A549 (cell line): ENCODE results near the gene TECR. TPM values are rescaled to one million over a fixed set of nuclear protein-coding genes. Genes with fewer than 3 reads are reported as not detected.

ENCODE experiments used
- ATAC-seq, 2 experiments: fragments of 200-7000 bp in 1 of 2; fragments of >200 bp in 1 of 2; cut with Nextera tagmentation in 1 of 2; cut with Tn5 transposase in 1 of 2; 3 replicates each; pipeline versions ENCODE4 v1.8.0 to v1.9.1; 2018 to 2020; ENCODE audit warnings: mild to moderate bottlenecking in 1 of 2, moderate library complexity in 1 of 2
- CTCF ChIA-PET: fragments of 300-600 bp; sonication (Branson Sonifier 250); formaldehyde crosslinking; extraction: SDS; loops from one replicate; lab custom pipeline; 2021; ENCODE audit warnings: antibody characterized with exemption, inconsistent platforms; lab: Yijun Ruan, JAX
- POLR2A ChIA-PET: fragments of 350-600 bp; formaldehyde crosslinking; extraction: SDS; loops from one replicate; lab custom pipeline; 2021; ENCODE audit warnings: antibody characterized with exemption, inconsistent platforms; lab: Yijun Ruan, JAX
- DNase-seq, 2 experiments: peaks; one replicate each; pipeline versions ENCODE4 v3.0.0 to v3.0.0-alpha.2; 2011 to 2016; ENCODE audit warnings: low read depth in 1 of 2, low spot score in 1 of 2
- FAIRE-seq: peaks from 2 replicates; lab custom pipeline; 2011; peaks lifted over from hg19 to GRCh38; lab: Jason Lieb, UNC
- H3K27ac ChIP-seq, 2 experiments: fragments of >200 bp; sonication (Bioruptor Twin); formaldehyde crosslinking; 3 replicates each; pipeline ENCODE4 v1.5.1; 2016 to 2017
- H3K4me1 ChIP-seq: fragments of >200 bp; sonication (Bioruptor Twin); formaldehyde crosslinking; 3 replicates; pipeline ENCODE4 v1.6.1; 2016
- H3K4me2 ChIP-seq: fragments of >200 bp; sonication (Bioruptor Twin); formaldehyde crosslinking; 3 replicates; pipeline ENCODE4 v1.6.1; 2016
- H3K4me3 ChIP-seq: fragments of >200 bp; sonication (Bioruptor Twin); formaldehyde crosslinking; 3 replicates; pipeline ENCODE4 v1.5.1; 2016
- H3K9me3 ChIP-seq: fragments of >200 bp; sonication (Bioruptor Twin); formaldehyde crosslinking; 3 replicates; pipeline ENCODE4 v1.6.1; 2016
- BHLHE40 ChIP-seq: IDR thresholded peaks from 2 replicates; pipeline ENCODE4 v1.6.1; 2012; ENCODE audit warnings: low read depth, low read length, inconsistent platforms
- CBX8 ChIP-seq: fragments of 200-600 bp; sonication (generic); IDR thresholded peaks from 2 replicates; pipeline ENCODE4 v1.6.1; 2016
- CEBPB ChIP-seq, 2 experiments: fragments of >200 bp in 1 of 2; sonication (Bioruptor Twin) in 1 of 2; formaldehyde crosslinking in 1 of 2; IDR thresholded peaks; 2 replicates each; pipeline ENCODE4 v1.6.1; 2012 to 2016
- CHD2 ChIP-seq: fragments of 150-350 bp; IDR thresholded peaks from 2 replicates; pipeline ENCODE4 v1.6.1; 2014; ENCODE audit warnings: low read length; ENCODE audit not compliant: partially characterized antibody
- EP300 ChIP-seq, 2 experiments: fragments of >200 bp; sonication (Bioruptor Twin); formaldehyde crosslinking; IDR thresholded peaks; 2 replicates in 1 of 2; 3 replicates in 1 of 2; pipeline ENCODE4 v1.6.1; 2016 to 2017
- ESRRA ChIP-seq: fragments of 150-350 bp; IDR thresholded peaks from 2 replicates; pipeline ENCODE4 v1.6.1; 2014; ENCODE audit warnings: mild to moderate bottlenecking, low read length, borderline replicate concordance
- FOSB ChIP-seq: fragments of 250-450 bp; sonication (Bioruptor Pico); IDR thresholded peaks from 2 replicates; pipeline ENCODE4 v1.5.0; 2020; ENCODE audit warnings: mild to moderate bottlenecking, moderate library complexity
- GATA3 ChIP-seq: IDR thresholded peaks from 2 replicates; pipeline ENCODE4 v1.6.1; 2012; ENCODE audit warnings: borderline replicate concordance
- HDAC2 ChIP-seq: fragments of 200-600 bp; sonication (generic); IDR thresholded peaks from 2 replicates; pipeline ENCODE4 v1.6.1; 2016
- HOXB13 ChIP-seq: fragments of 250-450 bp; sonication (Bioruptor Pico); IDR thresholded peaks from 2 replicates; pipeline ENCODE4 v1.5.0; 2020; ENCODE audit warnings: low read depth, mild to moderate bottlenecking, moderate library complexity
- HOXB5 ChIP-seq: fragments of 250-450 bp; sonication (Bioruptor Pico); IDR thresholded peaks from 2 replicates; pipeline ENCODE4 v1.5.0; 2020; ENCODE audit warnings: mild to moderate bottlenecking, moderate library complexity
- JUN ChIP-seq, 2 experiments: fragments of >200 bp; sonication (Bioruptor Twin); formaldehyde crosslinking; IDR thresholded peaks; 2 replicates in 1 of 2; 3 replicates in 1 of 2; pipeline ENCODE4 v1.6.1; 2016 to 2017
- JUNB ChIP-seq: fragments of >200 bp; sonication (Bioruptor Twin); formaldehyde crosslinking; IDR thresholded peaks from 2 replicates; pipeline ENCODE4 v1.6.1; 2016
- KDM1A ChIP-seq: fragments of 200-600 bp; sonication (generic); IDR thresholded peaks from 2 replicates; pipeline ENCODE4 v1.6.1; 2016; ENCODE audit warnings: low read depth, mild to moderate bottlenecking
- RAD21 ChIP-seq, 2 experiments: fragments of >200 bp in 1 of 2; sonication (Bioruptor Twin) in 1 of 2; formaldehyde crosslinking in 1 of 2; IDR thresholded peaks in 1 of 2; conservative IDR thresholded peaks in 1 of 2; 2 replicates in 1 of 2; 3 replicates in 1 of 2; pipeline ENCODE4 v1.6.1; 2012 to 2018; ENCODE audit warnings: inconsistent platforms in 1 of 2
- RNF2 ChIP-seq: fragments of 200-600 bp; sonication (generic); IDR thresholded peaks from 2 replicates; pipeline ENCODE4 v1.6.1; 2016; ENCODE audit warnings: low read depth, mild to moderate bottlenecking, antibody characterized with exemption, moderate library complexity, borderline replicate concordance
- TFCP2L1 ChIP-seq: fragments of 250-450 bp; sonication (Bioruptor Pico); IDR thresholded peaks from 2 replicates; pipeline ENCODE4 v1.5.0; 2021; ENCODE audit warnings: mild to moderate bottlenecking
- ZNF302 ChIP-seq: fragments of 250-450 bp; sonication (Bioruptor Pico); IDR thresholded peaks from 2 replicates; pipeline ENCODE4 v1.9.0; 2021; ENCODE audit warnings: inconsistent platforms, mild to moderate bottlenecking, moderate library complexity
- ZSCAN20 ChIP-seq: fragments of 250-450 bp; sonication (Bioruptor Pico); IDR thresholded peaks from 2 replicates; pipeline ENCODE4 v1.8.0; 2022; ENCODE audit warnings: mild to moderate bottlenecking, moderate library complexity
- WGBS: methylation state at CpG from one replicate; pipeline ENCODE4 v1.1.6; 2017; ENCODE audit errors: missing lambda C conversion rate; 5-methylcytosine and 5-hydroxymethylcytosine counted together
- polyA plus RNA-seq, 4 experiments: library from polyadenylated mRNA; depleted of rRNA in 3 of 4; stranded (reverse); fragments of >200 nt; fragmentation: RNase III in 1 of 4; extraction: RNeasy Plus Mini Kit Qiagen cat#74134 plus additional on column Dnase treatment in 1 of 4; gene quantifications; 2 replicates in 3 of 4; 3 replicates in 1 of 4; pipeline ENCODE4 v1.2.3, GENCODE V29; 2011 to 2017
- TF ChIP-seq, protein P1 (sequence below): fragments of 450-650 bp; IDR thresholded peaks from 2 replicates; pipeline ENCODE4 v1.6.1; 2014; ENCODE audit warnings: antibody characterized with exemption
- TF ChIP-seq, protein P2 (sequence below): IDR thresholded peaks from 2 replicates; pipeline ENCODE4 v1.6.1; 2012
- TF ChIP-seq, protein P3 (sequence below): fragments of 250-450 bp; sonication (Bioruptor Pico); IDR thresholded peaks from 2 replicates; pipeline ENCODE4 v1.5.0; 2021; ENCODE audit warnings: mild to moderate bottlenecking, moderate library complexity, borderline replicate concordance
- TF ChIP-seq, protein P4 (sequence below): fragments of >200 bp; sonication (Bioruptor Twin); formaldehyde crosslinking; IDR thresholded peaks from 2 replicates; pipeline ENCODE4 v1.6.1; 2016

The TECR gene
- polyA plus RNA-seq, 2 of the 4 experiments (the other 2 are of a cell fraction), result 87.7 to 139 TPM

DNA sequence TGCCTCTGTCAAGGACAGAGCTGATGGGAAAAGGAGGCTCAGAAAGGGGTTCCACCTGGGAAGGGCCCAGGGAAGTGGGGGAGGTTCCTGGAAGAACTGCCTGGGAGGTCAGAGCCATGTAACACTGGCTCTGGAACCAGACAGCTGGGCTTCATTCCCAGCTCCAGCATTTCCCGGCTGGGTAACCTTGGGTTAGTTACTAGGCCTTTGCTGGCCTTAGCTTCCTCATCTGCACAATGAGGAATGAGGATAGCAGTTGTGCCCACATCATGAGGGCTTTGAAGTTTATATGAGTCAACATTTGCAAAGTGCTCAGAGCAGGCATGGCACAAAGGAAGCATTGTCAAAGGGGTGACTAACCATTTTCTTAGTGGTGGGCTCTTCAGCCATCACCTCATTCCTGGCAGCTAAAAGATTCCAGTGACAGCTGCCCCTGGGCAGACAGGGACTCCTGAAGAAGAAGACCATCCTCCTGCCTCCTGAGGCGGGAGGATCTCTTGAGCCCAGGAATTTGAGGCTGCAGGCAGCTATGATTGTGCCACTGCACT lies 9.5 kb upstream of the TECR start (continued):
- TF ChIP-seq JUNB (peak; percentile 50; the same call in 1 of the 2 replicates), ZNF302 (CRISPR knock-in tag) (no peak), JUN (IDR thresholded peaks at IDR 0.05) (peak in 1 of 2 experiments; percentile 41; a peak in 1 of 5 replicates), RAD21 (conservative IDR thresholded peaks at IDR 0.05 in 1 of 2, IDR thresholded peaks at IDR 0.05 in 1 of 2) (no peak), EP300 (IDR thresholded peaks at IDR 0.05) (peak in 1 of 2 experiments; percentile 38; a peak in 2 of 5 replicates)
- TF ChIP-seq, protein P1, sequence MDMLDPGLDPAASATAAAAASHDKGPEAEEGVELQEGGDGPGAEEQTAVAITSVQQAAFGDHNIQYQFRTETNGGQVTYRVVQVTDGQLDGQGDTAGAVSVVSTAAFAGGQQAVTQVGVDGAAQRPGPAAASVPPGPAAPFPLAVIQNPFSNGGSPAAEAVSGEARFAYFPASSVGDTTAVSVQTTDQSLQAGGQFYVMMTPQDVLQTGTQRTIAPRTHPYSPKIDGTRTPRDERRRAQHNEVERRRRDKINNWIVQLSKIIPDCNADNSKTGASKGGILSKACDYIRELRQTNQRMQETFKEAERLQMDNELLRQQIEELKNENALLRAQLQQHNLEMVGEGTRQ, result no peak

DNA sequence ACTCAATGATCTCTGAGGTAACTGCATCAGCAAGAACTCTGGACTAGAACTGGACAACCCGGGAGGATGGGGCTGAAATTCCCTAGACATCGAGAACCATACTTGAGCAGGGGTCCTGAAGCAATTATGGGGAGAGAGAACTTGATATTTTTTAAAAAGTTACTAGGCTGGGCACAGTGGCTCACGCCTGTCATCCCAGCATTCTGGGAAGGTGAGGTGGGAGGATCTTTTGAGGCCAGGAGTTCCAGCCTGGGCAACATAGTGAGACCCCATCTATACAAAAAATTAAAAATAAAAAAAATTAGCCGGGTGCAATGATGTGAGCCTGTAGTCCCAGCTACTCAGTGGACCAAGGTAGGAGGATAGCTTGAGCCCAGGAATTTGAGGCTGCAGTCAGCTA lies 8.9 kb upstream of the TECR start:
- WGBS, result 77% methylated on average over 4 of the region's 4 CpGs
- TF ChIP-seq CHD2 (no peak), CEBPB (IDR thresholded peaks at IDR 0.05) (no peak), JUNB (no peak)
- TF ChIP-seq, protein P2, sequence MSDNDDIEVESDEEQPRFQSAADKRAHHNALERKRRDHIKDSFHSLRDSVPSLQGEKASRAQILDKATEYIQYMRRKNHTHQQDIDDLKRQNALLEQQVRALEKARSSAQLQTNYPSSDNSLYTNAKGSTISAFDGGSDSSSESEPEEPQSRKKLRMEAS, result no peak
- Histone ChIP-seq H3K27ac (peak overlapping the region; percentile 92), H3K4me3 (no peak overlapping the region), H3K9me3 (no peaks in the 10 kb centered on the region), H3K4me1 (peaks cover 42% of the 10 kb centered on the region), H3K4me2 (peak overlapping the region; percentile 20; the same call in 1 of the 3 replicates)
- POLR2A ChIA-PET, result no interaction called here
- CTCF ChIA-PET, result interaction anchor here (0.8 to 2.3 kb wide), 2 partner anchors 15 to 34 kb away, joined by 3 to 8 read pairs; no protein-coding TSS in a partner anchor
- no peak for FAIRE-seq
- ATAC-seq, result no peak
- DNase-seq, result no peak

DNA sequence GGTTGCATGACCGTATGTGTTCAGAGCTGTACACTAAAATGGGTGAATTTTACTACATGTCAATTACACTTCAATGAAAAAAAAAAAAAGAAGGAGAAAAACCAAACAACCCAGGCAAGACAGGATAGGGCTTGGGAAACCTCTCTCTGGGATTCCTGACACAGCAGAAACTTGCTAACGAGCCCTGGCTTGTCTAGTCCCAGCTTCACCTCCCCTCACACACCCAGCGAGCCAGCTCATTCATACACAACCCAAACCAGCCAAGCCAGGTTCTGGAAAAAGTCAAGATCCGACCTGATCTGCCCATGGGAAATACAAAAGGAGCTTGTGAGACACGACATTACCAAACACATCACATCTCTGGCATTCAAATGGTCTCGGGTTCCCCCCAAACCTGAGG lies 3.7 kb upstream of the TECR start:
- H3K9me3 ChIP-seq, result no peaks in the 10 kb centered on the region
- POLR2A ChIA-PET, result no interaction called here
- no peak overlapping the region for H3K4me3 ChIP-seq
- no peak overlapping the region for H3K4me2 ChIP-seq
- no peak for ATAC-seq
- peaks cover 25% of the 10 kb centered on the region for H3K4me1 ChIP-seq
- TF ChIP-seq CBX8 (no peak), RNF2 (no peak), HOXB5 (CRISPR knock-in tag) (no peak), HDAC2 (no peak), FOSB (CRISPR knock-in tag) (no peak), GATA3 (no peak), JUN (IDR thresholded peaks at IDR 0.05) (no peak), KDM1A (no peak), CEBPB (IDR thresholded peaks at IDR 0.05) (no peak), TFCP2L1 (CRISPR knock-in tag) (no peak), BHLHE40 (no peak), HOXB13 (CRISPR knock-in tag) (no peak), ESRRA (no peak), ZSCAN20 (CRISPR knock-in tag) (no peak)
- TF ChIP-seq, protein P3, sequence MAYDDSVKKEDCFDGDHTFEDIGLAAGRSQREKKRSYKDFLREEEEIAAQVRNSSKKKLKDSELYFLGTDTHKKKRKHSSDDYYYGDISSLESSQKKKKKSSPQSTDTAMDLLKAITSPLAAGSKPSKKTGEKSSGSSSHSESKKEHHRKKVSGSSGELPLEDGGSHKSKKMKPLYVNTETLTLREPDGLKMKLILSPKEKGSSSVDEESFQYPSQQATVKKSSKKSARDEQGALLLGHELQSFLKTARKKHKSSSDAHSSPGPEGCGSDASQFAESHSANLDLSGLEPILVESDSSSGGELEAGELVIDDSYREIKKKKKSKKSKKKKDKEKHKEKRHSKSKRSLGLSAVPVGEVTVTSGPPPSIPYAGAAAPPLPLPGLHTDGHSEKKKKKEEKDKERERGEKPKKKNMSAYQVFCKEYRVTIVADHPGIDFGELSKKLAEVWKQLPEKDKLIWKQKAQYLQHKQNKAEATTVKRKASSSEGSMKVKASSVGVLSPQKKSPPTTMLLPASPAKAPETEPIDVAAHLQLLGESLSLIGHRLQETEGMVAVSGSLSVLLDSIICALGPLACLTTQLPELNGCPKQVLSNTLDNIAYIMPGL (CRISPR knock-in tag), result no peak
- TF ChIP-seq, protein P4, sequence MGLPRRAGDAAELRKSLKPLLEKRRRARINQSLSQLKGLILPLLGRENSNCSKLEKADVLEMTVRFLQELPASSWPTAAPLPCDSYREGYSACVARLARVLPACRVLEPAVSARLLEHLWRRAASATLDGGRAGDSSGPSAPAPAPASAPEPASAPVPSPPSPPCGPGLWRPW, result no peak
- TF ChIP-seq, protein P1, result no peak
- DNase-seq, result no peak
- FAIRE-seq, result no peak
- H3K27ac ChIP-seq, result peak overlapping the region in 1 of 2 experiments; percentile 38; a peak in 1 of 6 replicates
- CTCF ChIA-PET, result interaction anchor here (0.6 to 1.7 kb wide), 2 partner anchors 20 to 215 kb away, joined by 3 to 11 read pairs; no protein-coding TSS in a partner anchor
- 68% methylated on average over 6 of the region's 6 CpGs for WGBS
